Tongue (tissue), 2 donors: Measurements from ENCODE around the gene SGPP2. TPM values are rescaled to one million over a fixed set of nuclear protein-coding genes. Genes with fewer than 3 reads are reported as not detected.
A peak's percentile ranks its signal among the peaks of the same experiment; 100 is the strongest.

Experiments used
- DNase-seq: peaks from one replicate; pipeline ENCODE4 v3.0.0-alpha.2; 2015
- total RNA-seq: library from RNA; depleted of rRNA; stranded (reverse); fragments of >200 nt; gene quantifications from one replicate; pipeline ENCODE4 v1.2.3, GENCODE V29; 2014

The SGPP2 gene
- total RNA-seq, 1 donor from 2014 or later = 2.3 TPM

- no peak for DNase-seq
These were observed 101.5 kb downstream of the SGPP2 start for GRCh38 chr2:222525811-222526210.

- no peak for DNase-seq
These were observed 102.3 kb downstream of the SGPP2 start for GRCh38 chr2:222526480-222527277.

- no peak for DNase-seq
These were observed 108.0 kb downstream of the SGPP2 start for GRCh38 chr2:222532315-222532714.

GRCh38 chr2:222535477-222535876 is 111.1 kb downstream of the SGPP2 start:
- no peak for DNase-seq

- DNase-seq = no peak
These were observed 114.2 kb downstream of the SGPP2 start for GRCh38 chr2:222538535-222538934.

GRCh38 chr2:222544661-222545060 is 120.3 kb downstream of the SGPP2 start:
- no peak for DNase-seq

- peak; percentile 79 for DNase-seq
These were observed 121.8 kb downstream of the SGPP2 start for GRCh38 chr2:222545823-222546795.

GRCh38 chr2:222547083-222547482 is 122.7 kb downstream of the SGPP2 start:
- DNase-seq = peak; percentile 18

GRCh38 chr2:222548992-222549391 is 124.6 kb downstream of the SGPP2 start:
- DNase-seq = peak; percentile 57

- no peak for DNase-seq
These were observed 130.2 kb downstream of the SGPP2 start for GRCh38 chr2:222554517-222554916.

- no peak for DNase-seq
These were observed 136.8 kb downstream of the SGPP2 start for GRCh38 chr2:222561151-222561550.

- peak; percentile 85 for DNase-seq
These were observed 137.7 kb downstream of the SGPP2 start for GRCh38 chr2:222561817-222562645.

GRCh38 chr2:222563106-222563718 is 138.9 kb downstream of the SGPP2 start:
- no peak for DNase-seq

- DNase-seq = peak; percentile 44
These were observed 139.6 kb downstream of the SGPP2 start for GRCh38 chr2:222563936-222564335.

GRCh38 chr2:222566229-222566628 is 141.9 kb downstream of the SGPP2 start:
- DNase-seq = peak; percentile 34

- DNase-seq = peak; percentile 74
These were observed 144.5 kb downstream of the SGPP2 start for GRCh38 chr2:222568865-222569264.

- no peak for DNase-seq
These were observed 145.5 kb downstream of the SGPP2 start for GRCh38 chr2:222569826-222570225.

GRCh38 chr2:222572264-222572721 is 147.9 kb downstream of the SGPP2 start:
- peak; percentile 34 for DNase-seq

- no peak for DNase-seq
These were observed 148.4 kb downstream of the SGPP2 start for GRCh38 chr2:222572751-222573174.

GRCh38 chr2:222575618-222576017 is 151.3 kb downstream of the SGPP2 start:
- no peak for DNase-seq
